Mesenchymal stem cell (in vitro differentiated cells and primary cell): ENCODE results near the gene PTK6. TPM values are rescaled to one million over a fixed set of nuclear protein-coding genes. Genes with fewer than 3 reads are reported as not detected.

Experiments used
- DNase-seq: peaks from one replicate; pipeline ENCODE4 v3.0.0-alpha.2; 2013
- H2AFZ ChIP-seq: one replicate; pipeline ENCODE4 v1.6.1; 2013; ENCODE audit warnings: low read depth, mild to moderate bottlenecking, control low read depth, inconsistent platforms, low read length, moderate library complexity
- H2AK5ac ChIP-seq: 2 replicates; pipeline ENCODE4 v1.6.1; 2013; ENCODE audit warnings: low read length, moderate library complexity, mild to moderate bottlenecking, inconsistent platforms; ENCODE audit not compliant: severe bottlenecking
- H2BK120ac ChIP-seq: one replicate; pipeline ENCODE4 v1.6.1; 2013; ENCODE audit warnings: low read depth, mild to moderate bottlenecking, inconsistent platforms, low read length, moderate library complexity
- H2BK12ac ChIP-seq, 2 experiments: one replicate each; pipeline ENCODE4 v1.6.1; 2013; ENCODE audit warnings: inconsistent platforms in 2 of 2, low read length in 2 of 2, mild to moderate bottlenecking in 2 of 2, moderate library complexity in 2 of 2, control low read depth in 1 of 2
- H2BK15ac ChIP-seq: one replicate; pipeline ENCODE4 v1.6.1; 2013; ENCODE audit warnings: mild to moderate bottlenecking, low read depth, inconsistent platforms; ENCODE audit not compliant: poor library complexity, severe bottlenecking
- H2BK5ac ChIP-seq: 2 replicates; pipeline ENCODE4 v1.6.1; 2013; ENCODE audit warnings: low read depth, mild to moderate bottlenecking, low read length, control low read depth, inconsistent platforms; ENCODE audit not compliant: poor library complexity, severe bottlenecking
- H3K14ac ChIP-seq, 2 experiments: one replicate each; pipeline ENCODE4 v1.6.1; 2013; ENCODE audit warnings: inconsistent platforms in 2 of 2, low read length in 2 of 2, control low read depth in 1 of 2, mild to moderate bottlenecking in 1 of 2, moderate library complexity in 1 of 2
- H3K18ac ChIP-seq, 2 experiments: one replicate each; pipeline ENCODE4 v1.6.1; 2013; ENCODE audit warnings: inconsistent platforms in 2 of 2, low read length in 2 of 2, control low read depth in 1 of 2, low read depth in 1 of 2, mild to moderate bottlenecking in 1 of 2
- H3K23ac ChIP-seq, 2 experiments: one replicate each; pipeline ENCODE4 v1.6.1; 2013; ENCODE audit warnings: inconsistent platforms in 2 of 2, low read length in 2 of 2, mild to moderate bottlenecking in 2 of 2, moderate library complexity in 2 of 2, control low read depth in 1 of 2
- H3K27ac ChIP-seq: 2 replicates; pipeline ENCODE4 v1.5.1; 2013; ENCODE audit warnings: mild to moderate bottlenecking, moderate library complexity, low read length, control low read depth, inconsistent platforms; ENCODE audit not compliant: poor library complexity, severe bottlenecking
- H3K27me3 ChIP-seq, 2 experiments: 2 replicates each; pipeline versions ENCODE4 v1.6.1 to v1.7.0; 2013; ENCODE audit warnings: low read length in 2 of 2, mild to moderate bottlenecking in 2 of 2, moderate library complexity in 2 of 2, control low read depth in 1 of 2, inconsistent platforms in 1 of 2; ENCODE audit not compliant: control insufficient read depth in 1 of 2, insufficient read depth in 1 of 2
- H3K36me3 ChIP-seq, 2 experiments: 2 replicates each; pipeline versions ENCODE4 v1.6.1 to v1.7.0; 2013; ENCODE audit warnings: low read length in 2 of 2, control low read depth in 1 of 2, inconsistent platforms in 1 of 2, low read depth in 1 of 2, mild to moderate bottlenecking in 1 of 2; ENCODE audit not compliant: insufficient read depth in 2 of 2, control insufficient read depth in 1 of 2
- H3K4ac ChIP-seq, 2 experiments: one replicate each; pipeline ENCODE4 v1.6.1; 2013; ENCODE audit warnings: inconsistent platforms in 2 of 2, low read length in 2 of 2, mild to moderate bottlenecking in 2 of 2, moderate library complexity in 2 of 2, control low read depth in 1 of 2, low read depth in 1 of 2
- H3K4me1 ChIP-seq: 2 replicates; pipeline ENCODE4 v1.6.1; 2013; ENCODE audit warnings: low read depth, low read length, control low read depth; ENCODE audit not compliant: control insufficient read depth, insufficient read depth
- H3K4me2 ChIP-seq: 2 replicates; pipeline ENCODE4 v1.6.1; 2013; ENCODE audit warnings: low read length, mild to moderate bottlenecking, inconsistent platforms; ENCODE audit not compliant: poor library complexity, severe bottlenecking
- H3K4me3 ChIP-seq, 2 experiments: 2 replicates each; pipeline versions ENCODE4 v1.5.1 to v1.7.0; 2013; ENCODE audit warnings: low read length in 2 of 2, mild to moderate bottlenecking in 2 of 2, control low read depth in 1 of 2, low read depth in 1 of 2; ENCODE audit not compliant: insufficient read depth in 1 of 2
- H3K79me1 ChIP-seq: replicated peaks from 2 replicates; pipeline ENCODE4 v1.6.1; 2013; ENCODE audit warnings: mild to moderate bottlenecking, control low read depth, low read length, inconsistent platforms; ENCODE audit not compliant: poor library complexity, severe bottlenecking
- H3K9ac ChIP-seq: 2 replicates; pipeline ENCODE4 v1.7.0; 2013; ENCODE audit warnings: mild to moderate bottlenecking, low read length, moderate library complexity
- H3K9me3 ChIP-seq: 2 replicates; pipeline ENCODE4 v1.7.0; 2013; ENCODE audit warnings: mild to moderate bottlenecking, low read length; ENCODE audit not compliant: control insufficient read depth
- H4K8ac ChIP-seq: one replicate; pipeline ENCODE4 v1.6.1; 2013; ENCODE audit warnings: inconsistent platforms, mild to moderate bottlenecking, low read length, moderate library complexity
- H4K91ac ChIP-seq: one replicate; pipeline ENCODE4 v1.6.1; 2013; ENCODE audit warnings: mild to moderate bottlenecking, low read length, inconsistent platforms
- WGBS: methylation state at CpG from one replicate; pipeline ENCODE4 v1.1.7; 2013; ENCODE audit warnings: mixed read lengths; 5-methylcytosine and 5-hydroxymethylcytosine counted together
- polyA plus RNA-seq, 2 experiments: library from polyadenylated mRNA; stranded (reverse); fragments of 200-250 nt; gene quantifications; one replicate each; pipeline ENCODE4 v1.2.3, GENCODE V29; 2013

The PTK6 gene
- not detected for polyA plus RNA-seq (2013, experiment 1 of 2)
- polyA plus RNA-seq (2013, experiment 2 of 2), result not detected

GRCh38 chr20:63536997-63537524 lies at the start of gene PTK6:
TSS of gene PTK6 (minus strand) at chr20:63537376. CDS start at chr20:63537314, 62 bp downstream.
- peak within 1 kb of the TSS; percentile 95 for H4K8ac ChIP-seq
- peak within 1 kb of the TSS; percentile 51 for H2AK5ac ChIP-seq
- H3K9ac ChIP-seq, result peak within 1 kb of the TSS; percentile 53

GRCh38 chr20:63586797-63587196 lies 49.6 kb upstream of the PTK6 start:
- Histone ChIP-seq H4K91ac (no peak overlapping the region), H2AK5ac (no peak overlapping the region), H3K4me1 (peaks cover 4% of the 10 kb centered on the region), H3K14ac (no peak overlapping the region), H2BK5ac (no peak overlapping the region), H3K9me3 (no peaks in the 10 kb centered on the region), H3K79me1 (peaks cover 3% of the 10 kb centered on the region), H2BK120ac (no peak overlapping the region), H3K27ac (no peak overlapping the region), H3K4me2 (no peak overlapping the region), H3K4ac (no peak overlapping the region), H3K36me3 (peaks cover 16 to 49% of the 10 kb centered on the region in 2 experiments), H2BK12ac (no peak overlapping the region), H3K9ac (no peak overlapping the region), H4K8ac (no peak overlapping the region), H2AFZ (no peak overlapping the region), H3K23ac (no peak overlapping the region), H3K4me3 (no peak overlapping the region), H2BK15ac (no peak overlapping the region), H3K27me3 (peaks cover 0 to 10% of the 10 kb centered on the region in 2 experiments), H3K18ac (no peak overlapping the region)
- no peak for DNase-seq
- 98% methylated on average over 17 of the region's 17 CpGs for WGBS

More at GRCh38 chr20:63536997-63537524, at the start of gene PTK6:
- H3K14ac ChIP-seq, result no peak within 1 kb of the TSS
- H3K23ac ChIP-seq, result no peak within 1 kb of the TSS
- H2BK5ac ChIP-seq, result peak within 1 kb of the TSS; percentile 4
- H3K27me3 ChIP-seq, result peaks cover 0 to 59% of the 10 kb centered on the region in 2 experiments
- no peaks in the 10 kb centered on the region for H3K36me3 ChIP-seq
- peak within 1 kb of the TSS; percentile 37 to 52 for H3K4me3 ChIP-seq
- H2BK120ac ChIP-seq, result peak within 1 kb of the TSS; percentile 68
- peak within 1 kb of the TSS; percentile 21 to 28 for H2BK12ac ChIP-seq
- peak within 1 kb of the TSS in 1 of 2 experiments; percentile 4 for H3K4ac ChIP-seq
- H3K4me2 ChIP-seq, result peak within 1 kb of the TSS; percentile 72
- no peaks in the 10 kb centered on the region for H3K9me3 ChIP-seq
- WGBS, result 92% methylated on average over 29 of the region's 29 CpGs
- H4K91ac ChIP-seq, result peak within 1 kb of the TSS; percentile 92
- peak within 1 kb of the TSS; percentile 71 to 74 for H3K18ac ChIP-seq
- peak within 1 kb of the TSS; percentile 78 for H2BK15ac ChIP-seq
- H3K79me1 ChIP-seq, result no peaks in the 10 kb centered on the region
- DNase-seq, result no peak
- H2AFZ ChIP-seq, result peak within 1 kb of the TSS; percentile 29
- H3K27ac ChIP-seq, result peak within 1 kb of the TSS; percentile 78
- H3K4me1 ChIP-seq, result peaks cover 52% of the 10 kb centered on the region

DNA sequence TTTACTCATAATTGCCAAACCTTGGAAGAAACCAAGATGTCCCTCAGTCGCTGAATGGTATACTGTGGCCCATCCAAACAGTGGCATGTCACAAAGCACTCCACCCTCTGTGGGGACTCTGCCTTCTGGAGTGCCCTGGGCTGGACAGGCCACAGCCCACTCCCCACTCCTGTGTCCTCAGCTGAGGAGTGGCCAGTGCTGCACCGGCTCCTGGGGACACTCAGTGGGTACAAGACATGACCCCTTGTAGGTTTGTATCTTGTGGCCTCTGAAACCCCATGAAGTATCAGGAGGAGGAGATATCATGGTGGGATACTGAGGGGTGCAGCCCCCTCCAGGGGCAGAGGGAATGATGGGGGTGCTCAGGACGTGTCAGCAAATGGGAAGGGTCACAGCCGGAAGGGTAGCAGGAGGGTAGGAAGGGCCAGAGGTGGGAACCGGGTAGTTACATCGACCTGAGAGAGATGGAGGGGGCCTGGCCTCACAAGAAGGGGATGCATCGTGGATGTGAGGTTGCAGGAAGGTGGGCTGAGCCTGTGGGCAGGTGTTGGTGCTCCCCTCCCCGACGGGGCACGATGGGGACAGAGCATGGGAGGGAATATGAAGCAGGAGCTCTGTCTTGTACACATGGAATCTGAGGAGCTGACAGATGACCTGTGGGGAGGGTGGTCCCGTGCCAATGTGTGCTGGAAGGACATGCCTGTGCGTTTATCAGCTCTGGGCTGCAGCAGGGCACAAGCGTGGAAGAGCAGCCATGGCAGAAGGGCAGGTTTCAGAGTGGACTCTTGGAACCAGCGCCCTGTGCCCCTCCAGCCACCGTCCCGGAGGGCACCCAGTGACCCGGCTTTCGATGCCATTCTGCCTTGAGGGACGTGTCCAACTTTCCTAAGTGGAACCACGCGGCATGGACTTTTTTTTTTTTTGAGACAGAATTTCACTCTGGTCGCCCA lies 48.7 kb upstream of the PTK6 start:
- Histone ChIP-seq H2AFZ (no peak overlapping the region), H3K27ac (no peak overlapping the region), H2BK12ac (no peak overlapping the region), H2BK15ac (no peak overlapping the region), H3K4me2 (no peak overlapping the region), H2BK5ac (no peak overlapping the region), H3K4me1 (peaks cover 4% of the 10 kb centered on the region), H2BK120ac (no peak overlapping the region), H3K9me3 (no peaks in the 10 kb centered on the region), H3K4me3 (no peak overlapping the region), H4K91ac (no peak overlapping the region), H3K4ac (no peak overlapping the region), H3K79me1 (peaks cover 3% of the 10 kb centered on the region), H3K23ac (no peak overlapping the region), H3K18ac (no peak overlapping the region), H3K14ac (no peak overlapping the region), H2AK5ac (no peak overlapping the region), H4K8ac (no peak overlapping the region), H3K36me3 (peaks cover 9 to 41% of the 10 kb centered on the region in 2 experiments), H3K27me3 (peaks cover 0 to 16% of the 10 kb centered on the region in 2 experiments), H3K9ac (no peak overlapping the region)
- no peak for DNase-seq
- WGBS, result 93% methylated on average over 22 of the region's 22 CpGs
